HG03460 (cell line): ENCODE data around the gene NR4A1.

Source experiments
- ATAC-seq: cut with Tn5 transposase; IDR thresholded peaks from one replicate; pipeline ENCODE4 v1.9.1; 2021; ENCODE audit not compliant: unreplicated experiment

NR4A1 gene

DNA sequence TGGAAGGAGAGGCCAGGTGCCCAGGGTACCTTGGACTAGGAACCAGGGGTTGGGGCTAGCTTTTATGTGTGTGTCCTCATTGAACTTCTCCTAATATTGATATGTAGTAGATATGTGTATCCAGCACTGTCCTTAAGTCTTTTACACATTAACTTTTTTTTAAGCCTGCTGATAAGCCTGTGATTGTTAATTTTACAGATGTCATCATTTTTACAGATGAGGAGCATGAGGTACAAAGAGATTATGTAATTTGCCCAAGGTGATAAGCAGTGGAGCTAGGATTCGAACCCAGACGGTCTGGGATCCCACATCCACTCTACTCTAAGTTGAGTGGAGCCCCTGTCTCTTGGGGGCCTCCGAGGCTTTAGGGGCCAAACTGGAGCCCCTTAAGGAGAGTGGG, 10.2 kb upstream of the NR4A1 start:
- ATAC-seq = no peak

DNA sequence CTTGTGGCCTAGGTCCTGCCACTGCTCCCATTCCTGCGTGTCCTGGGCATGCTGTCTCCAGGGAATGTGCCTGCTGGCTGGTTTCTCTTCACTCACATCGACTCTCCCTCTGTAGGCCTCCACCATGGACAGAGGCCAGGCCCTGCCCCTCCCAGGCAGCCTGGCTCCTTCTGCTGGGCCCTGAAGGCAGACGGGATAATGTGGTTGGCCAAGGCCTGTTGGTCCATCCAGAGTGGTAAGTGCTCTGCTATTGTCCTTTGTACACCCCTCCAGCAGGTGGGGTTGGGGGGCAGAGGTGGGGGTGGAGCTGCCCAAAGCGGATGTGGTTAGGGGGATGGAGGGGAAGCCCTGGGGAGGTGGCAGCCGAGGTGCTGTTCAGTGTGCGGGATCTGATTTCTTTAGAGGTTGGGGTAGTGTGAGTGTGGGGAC, 9.5 kb upstream of the NR4A1 start:
- ATAC-seq = no peak

DNA sequence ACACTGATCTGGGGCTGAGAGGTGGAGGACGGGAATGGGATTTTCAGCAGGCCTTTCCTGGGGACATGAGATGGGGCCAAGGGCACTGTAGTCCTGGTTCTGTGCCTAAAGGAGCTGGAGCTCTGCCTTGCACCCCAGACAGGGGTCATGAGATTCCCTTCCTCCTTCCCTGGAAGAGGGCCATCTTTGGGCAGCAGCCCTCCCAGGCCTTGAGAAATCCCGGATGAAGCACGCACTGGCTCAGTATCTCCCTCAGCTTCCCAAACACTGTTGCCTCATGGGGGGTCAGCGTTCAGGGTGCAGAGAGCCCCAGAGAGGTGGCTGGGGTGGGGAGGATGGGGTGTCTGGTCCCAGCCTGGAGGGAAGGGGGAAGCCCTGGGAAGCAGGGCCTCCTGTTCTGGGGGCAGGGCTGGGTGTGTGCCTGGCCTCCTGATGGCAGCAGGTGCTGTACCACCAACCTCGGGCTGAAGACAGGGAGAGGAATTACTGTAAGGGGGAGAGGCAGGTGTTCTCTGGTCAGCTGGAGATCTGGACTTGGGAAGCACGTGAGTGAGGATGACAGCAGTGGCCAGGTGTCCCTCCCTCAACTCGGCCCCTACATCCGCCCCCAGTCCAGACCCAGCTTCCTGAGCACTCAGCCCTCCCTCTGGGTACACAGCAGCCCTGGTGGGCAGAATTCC, 8.4 kb upstream of the NR4A1 start:
- no peak for ATAC-seq

DNA sequence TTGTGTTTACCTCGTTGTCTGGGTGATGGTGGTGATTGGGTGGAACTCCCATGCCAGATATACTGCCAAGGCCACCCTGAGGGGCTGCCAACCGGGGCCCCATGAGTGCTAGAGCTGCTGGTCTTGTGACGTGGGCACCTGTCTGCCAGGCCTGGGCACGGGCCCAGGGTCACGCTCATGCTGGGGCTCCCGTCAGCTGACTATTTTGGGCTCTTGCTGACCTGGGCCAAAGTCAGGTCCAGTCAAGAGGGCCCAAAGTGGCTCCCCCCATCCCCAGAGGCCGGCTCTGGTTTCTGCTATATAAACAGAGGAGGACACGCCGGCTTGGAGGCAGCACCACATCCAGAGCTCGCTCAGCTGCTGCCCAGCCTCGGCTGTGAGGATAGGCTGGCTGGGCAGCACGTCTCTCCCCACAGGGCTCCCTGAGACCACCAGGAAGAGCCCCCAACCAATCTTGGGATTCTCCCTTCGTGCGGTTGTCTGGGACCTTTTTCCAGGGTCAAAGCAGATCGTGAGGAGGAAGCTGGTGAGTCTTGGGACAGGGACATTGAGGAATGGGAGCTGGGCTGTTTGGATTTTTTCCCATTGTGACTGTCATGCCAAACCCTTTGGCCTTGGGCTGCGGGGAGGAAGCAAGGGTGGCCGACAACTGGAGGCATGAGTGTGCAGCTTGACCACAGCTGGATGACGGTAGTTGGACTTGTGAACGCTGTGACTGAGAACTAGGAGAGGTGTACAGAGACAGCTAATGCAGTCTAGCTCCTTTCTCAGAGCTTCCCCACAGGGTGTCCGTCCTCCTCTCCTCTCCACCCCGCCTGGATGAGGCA, 7.6 kb upstream of the NR4A1 start:
- no peak for ATAC-seq

DNA sequence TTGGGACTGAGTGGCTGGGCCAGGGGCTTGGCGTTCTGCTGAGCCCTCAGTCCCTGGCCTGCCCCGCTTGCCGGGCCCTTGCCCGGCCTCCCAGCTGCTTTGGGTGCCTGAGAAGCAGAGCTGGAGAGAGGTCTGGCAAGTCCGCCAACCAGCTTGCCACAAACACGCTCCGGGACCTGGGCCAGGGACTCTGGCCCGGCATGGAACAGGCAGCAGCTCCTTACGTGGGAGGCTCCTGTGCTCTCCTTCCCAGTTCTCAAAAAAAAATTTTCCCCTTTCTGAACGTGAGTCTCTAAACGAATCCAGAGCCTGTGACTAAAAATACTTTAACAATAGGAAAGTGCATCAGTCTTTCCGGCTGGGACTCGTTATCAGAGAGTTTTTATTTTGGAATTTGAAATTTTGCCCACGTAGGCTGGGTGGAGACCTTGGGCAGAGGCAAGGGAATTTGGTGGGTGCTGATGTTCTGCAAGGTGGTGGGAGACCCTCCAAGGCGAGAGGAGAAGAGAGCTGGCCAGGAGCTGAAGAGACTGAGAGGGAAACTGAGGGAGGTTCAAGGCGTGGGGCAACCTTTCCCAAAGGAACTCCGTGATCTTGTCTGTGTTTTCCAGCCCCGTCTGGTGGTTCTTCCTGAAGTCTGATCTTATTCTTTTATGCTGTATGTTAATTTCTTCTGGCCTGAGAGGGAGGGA, 6.8 kb upstream of the NR4A1 start:
- ATAC-seq = no peak

DNA sequence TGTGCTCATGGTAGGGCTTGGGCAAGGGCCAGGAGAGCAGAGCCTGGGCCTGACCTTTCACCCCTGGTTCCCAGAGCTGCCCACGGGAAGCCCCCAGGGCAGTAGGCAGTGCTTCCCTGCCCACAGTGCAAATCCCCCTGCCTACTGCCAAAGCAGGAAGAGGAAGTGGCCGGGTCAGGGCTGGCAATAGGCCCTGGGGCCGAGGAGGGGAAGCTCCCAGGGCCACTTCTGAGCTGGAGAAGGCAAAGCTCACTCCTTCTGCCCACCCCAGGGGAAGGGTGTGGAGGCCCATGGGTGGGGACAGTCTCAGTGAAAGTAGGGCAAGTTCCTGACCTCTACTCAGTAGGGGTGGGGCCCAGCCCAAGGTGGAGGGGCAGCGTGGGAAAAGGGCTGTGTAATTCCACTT, 5.4 kb upstream of the NR4A1 start:
- ATAC-seq = no peak

DNA sequence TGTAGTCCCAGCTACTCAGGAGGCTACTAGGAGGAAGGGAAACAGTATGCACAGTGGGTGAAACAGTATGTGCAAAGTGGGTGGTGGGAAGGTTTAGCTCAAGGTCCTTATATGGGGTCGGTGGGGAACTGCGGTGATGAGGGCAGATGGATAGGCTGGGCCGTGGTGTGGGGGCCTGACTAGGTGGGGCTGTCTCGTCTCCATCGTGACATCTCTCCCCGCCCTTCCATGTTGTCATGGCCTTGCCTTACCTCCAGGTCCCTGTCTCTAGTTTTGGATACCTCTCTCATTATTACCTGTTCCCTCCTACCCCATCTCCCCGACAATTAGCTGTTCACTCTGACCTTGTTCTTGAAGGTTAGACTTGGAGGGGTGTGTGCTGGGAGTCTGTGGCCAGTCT, 4.4 kb upstream of the NR4A1 start:
- no peak for ATAC-seq

DNA sequence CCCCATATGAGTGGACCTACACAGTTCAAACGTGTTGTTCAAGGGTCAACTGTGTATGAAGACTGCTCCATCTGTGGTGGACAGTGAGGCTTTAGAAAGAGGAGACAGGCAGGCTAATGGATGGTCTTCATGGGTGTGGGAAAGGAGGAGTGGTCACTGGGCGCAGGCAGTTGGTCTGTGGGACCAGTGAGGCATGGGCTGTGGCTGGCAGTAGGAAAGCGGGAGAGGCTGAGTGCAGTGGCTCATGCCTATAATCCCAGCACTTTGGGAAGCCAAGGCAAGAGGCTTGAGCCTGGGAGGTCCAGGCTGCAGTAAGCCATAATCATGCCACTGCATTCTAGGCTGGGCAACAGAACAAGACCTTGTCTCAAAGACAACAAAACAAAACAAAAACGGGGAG, 2.0 kb upstream of the NR4A1 start:
- ATAC-seq = no peak

DNA sequence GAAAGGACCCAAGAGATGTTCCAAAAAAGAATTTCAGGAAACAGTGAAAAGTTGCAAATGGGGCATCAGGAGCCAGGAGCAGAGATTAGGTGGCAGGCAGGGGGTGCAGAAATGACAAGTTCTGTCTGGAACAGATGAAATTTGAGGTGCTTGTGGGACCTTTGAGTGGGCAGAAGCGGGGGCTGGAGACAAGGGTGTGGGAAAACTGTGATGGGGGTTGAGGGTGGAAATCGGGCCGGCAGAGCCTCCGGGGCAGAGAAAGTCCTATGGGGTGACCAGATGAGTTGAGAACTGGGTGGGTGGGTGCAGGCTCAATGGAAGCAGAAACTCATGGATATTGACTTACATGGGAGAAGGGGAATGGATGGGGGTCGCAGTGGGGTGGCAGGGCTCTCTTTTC, 1.6 kb upstream of the NR4A1 start:
- no peak for ATAC-seq

DNA sequence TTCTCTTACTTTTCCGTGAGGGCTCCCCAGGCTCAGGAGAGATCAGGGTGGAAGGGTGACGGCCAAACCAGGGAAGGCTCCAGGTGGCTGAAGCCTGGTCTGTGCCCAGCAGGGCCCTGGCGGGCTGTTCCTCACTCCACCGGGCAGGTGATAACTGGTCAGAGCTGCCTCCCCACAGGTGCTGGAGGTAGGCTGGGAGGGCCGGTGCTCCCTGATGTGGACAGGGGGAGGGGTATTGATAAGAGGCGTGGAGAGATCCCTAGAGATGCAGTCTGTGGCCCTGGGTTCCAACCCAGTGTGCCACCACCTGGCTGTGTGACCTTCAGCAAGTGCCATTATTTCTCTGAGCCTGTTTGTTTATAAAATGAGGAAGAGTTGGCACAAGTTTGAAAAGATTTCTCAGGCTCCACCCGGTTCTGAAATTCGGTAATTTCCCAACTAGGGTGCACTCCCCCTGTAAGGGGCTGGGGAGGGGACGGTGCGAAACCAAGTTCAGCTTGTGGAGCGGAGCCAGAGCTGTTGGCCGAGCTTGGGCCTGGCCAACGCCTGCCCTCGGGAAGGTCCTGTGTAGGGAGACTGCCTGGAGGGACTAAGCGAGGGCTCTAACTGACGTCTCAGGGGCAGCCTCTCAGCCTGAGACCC, 1.0 kb upstream of the NR4A1 start:
- ATAC-seq = no peak

DNA sequence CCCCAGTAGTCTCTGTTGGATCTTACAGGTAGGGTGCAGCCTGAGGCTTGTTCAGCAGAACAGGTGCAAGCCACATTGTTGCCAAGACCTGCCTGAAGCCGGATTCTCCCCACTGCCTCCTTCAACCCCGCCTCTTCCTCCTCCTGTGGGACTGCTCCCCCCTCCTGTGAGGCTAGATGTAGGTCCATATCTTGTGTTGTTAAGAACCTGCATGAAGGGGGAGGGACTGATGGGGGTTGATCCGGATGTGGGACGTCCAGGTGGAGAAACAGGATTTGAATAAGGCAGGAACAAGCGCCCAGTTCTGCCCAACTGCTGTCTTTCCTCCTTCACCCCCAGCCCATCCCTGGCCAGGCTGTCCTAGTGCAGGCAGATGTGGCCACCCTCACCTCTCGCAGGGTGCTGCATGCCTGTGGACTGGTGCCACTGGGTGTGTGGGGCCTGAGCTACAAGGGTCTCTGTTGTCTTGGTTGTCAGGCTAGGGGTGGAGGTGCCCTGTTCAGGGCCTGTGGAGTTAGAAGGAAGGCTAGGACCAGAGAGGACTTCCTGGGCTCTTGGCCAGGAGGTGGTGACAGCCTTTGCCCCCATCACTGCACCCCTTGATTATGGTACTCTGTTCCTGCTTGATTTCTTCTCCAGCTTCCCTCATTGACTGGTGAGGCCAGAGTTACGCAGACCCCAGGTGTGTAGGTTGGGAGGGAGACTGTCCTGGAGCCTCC, 1.4 kb downstream of the NR4A1 start:
- no peak for ATAC-seq

DNA sequence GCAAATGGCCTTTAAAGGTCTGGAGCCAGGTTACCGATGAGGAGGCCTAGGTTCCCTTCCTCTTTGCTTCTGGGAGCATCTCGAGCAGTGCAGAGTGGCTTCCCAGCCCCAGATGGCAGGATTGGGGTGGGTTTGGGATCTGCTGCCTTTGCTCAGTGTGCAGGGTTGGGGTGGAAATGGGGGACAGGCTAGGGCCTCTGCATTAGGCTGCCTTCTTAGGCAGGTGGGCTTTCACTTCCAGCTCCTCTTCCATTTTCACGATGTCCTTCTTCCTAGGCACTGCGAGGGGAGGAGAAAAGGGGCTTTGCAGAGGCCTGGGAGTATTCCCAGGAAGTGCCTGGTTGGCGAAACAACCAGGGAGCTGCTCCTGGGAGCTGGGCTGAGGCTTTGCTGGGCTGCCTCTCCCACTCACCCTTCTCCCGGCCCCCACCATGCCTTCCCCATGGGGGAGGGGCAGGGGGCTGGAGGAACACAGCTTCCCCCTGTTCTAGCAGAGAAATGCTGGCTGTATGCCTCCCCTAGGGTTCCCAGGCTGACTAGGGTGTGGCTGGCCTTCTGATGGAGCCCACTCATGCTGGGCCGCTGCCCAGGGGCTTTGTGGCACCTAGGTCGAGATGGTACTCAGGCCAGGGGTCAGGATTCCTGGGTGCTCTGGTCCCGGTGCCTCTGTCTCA, 2.4 kb downstream of the NR4A1 start:
- no peak for ATAC-seq

DNA sequence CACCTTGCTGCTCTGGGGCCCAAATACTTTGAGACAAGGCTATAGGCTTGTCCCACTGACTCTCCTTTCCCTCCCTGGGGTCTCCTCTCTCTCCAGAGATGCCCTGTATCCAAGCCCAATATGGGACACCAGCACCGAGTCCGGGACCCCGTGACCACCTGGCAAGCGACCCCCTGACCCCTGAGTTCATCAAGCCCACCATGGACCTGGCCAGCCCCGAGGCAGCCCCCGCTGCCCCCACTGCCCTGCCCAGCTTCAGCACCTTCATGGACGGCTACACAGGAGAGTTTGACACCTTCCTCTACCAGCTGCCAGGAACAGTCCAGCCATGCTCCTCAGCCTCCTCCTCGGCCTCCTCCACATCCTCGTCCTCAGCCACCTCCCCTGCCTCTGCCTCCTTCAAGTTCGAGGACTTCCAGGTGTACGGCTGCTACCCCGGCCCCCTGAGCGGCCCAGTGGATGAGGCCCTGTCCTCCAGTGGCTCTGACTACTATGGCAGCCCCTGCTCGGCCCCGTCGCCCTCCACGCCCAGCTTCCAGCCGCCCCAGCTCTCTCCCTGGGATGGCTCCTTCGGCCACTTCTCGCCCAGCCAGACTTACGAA, 3.1 kb downstream of the NR4A1 start:
- no peak for ATAC-seq

DNA sequence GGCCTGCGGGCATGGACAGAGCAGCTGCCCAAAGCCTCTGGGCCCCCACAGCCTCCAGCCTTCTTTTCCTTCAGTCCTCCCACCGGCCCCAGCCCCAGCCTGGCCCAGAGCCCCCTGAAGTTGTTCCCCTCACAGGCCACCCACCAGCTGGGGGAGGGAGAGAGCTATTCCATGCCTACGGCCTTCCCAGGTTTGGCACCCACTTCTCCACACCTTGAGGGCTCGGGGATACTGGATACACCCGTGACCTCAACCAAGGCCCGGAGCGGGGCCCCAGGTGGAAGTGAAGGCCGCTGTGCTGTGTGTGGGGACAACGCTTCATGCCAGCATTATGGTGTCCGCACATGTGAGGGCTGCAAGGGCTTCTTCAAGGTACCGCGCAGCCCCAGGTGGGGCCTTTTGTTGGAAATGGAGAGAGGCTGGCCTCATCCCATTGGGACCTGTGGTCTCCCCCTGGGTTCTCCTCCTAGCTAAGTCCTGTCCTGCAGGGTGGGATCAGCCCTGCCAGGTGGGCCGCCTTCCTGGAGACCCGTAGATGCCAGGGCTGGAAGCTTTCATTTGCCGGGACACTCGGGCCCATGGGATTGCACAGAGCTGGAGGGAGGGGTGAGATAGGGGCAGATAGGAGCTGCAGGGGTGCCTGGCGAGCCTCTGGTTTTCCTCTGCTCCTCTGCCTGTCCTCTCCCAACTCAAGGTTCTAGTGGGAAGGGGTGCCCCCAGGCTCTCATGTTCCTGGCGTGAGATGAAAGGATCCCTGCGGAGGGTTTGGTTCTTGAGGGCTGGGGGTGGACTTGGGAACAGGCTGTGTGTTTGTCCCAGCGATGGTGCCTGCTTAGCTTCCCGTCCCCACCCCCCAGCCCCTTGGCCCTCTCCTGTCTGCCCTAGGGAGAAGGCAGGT, 3.8 kb downstream of the NR4A1 start:
- no peak for ATAC-seq

DNA sequence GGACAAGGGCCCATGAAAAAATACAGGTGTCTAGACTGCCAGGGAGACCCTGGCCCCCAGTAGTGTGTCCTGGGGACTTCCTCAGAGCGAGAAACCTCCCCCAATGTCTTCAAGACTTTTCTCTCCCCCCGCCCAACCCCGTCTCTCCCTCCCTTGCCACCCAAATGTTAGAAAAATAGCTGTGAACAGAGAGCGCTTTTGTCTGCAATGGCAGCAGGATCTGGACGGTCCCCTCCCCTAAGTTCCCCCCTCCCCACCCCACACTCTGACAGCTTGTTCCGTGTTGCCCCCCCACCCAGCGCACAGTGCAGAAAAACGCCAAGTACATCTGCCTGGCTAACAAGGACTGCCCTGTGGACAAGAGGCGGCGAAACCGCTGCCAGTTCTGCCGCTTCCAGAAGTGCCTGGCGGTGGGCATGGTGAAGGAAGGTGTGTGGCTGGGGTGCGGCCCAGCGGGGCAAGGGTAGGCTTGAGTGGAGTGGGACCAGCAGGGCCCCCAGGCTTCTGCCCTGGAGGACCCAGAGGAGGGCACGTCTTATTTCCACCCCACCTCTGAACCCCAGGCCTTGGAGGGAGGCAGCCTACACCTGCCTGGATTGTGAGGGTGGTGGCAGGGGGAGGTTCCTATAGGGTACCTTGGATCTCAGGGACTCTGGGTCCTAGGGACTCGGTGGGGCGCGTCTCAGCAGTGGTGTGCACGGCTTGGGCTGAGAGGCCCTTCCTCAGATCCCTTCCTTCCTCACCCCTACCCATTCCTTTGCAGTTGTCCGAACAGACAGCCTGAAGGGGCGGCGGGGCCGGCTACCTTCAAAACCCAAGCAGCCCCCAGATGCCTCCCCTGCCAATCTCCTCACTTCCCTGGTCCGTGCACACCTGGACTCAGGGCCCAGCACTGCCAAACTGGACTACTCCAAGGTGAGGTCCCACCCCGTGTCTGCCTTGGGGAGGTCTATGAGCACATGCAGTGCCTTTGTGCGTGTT, 4.8 kb downstream of the NR4A1 start:
- no peak for ATAC-seq

DNA sequence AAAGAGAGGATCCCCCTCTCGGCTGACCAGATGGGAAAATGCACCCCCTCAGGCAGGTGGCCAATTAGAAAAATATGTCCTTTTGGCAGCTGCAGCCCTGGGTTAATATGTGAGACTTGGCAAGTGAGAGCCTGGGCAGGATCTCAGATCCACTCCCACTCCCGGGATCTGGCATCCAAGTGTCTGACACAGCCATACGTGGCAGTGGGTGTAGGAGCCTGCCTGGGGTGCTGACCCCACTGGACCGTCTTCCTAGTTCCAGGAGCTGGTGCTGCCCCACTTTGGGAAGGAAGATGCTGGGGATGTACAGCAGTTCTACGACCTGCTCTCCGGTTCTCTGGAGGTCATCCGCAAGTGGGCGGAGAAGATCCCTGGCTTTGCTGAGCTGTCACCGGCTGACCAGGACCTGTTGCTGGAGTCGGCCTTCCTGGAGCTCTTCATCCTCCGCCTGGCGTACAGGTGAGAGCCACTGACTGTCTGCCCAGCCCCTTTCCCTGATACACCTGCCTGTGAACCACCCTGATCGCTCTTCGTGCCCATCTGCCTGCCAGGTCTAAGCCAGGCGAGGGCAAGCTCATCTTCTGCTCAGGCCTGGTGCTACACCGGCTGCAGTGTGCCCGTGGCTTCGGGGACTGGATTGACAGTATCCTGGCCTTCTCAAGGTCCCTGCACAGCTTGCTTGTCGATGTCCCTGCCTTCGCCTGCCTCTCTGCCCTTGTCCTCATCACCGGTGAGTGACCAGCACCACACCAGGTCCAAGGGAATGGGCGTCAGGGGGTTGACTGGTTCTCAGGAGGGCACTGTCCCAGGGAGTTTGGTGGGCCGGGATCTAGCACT, 5.8 kb downstream of the NR4A1 start:
- no peak for ATAC-seq
